Measurements from ENCODE around the gene PCGF6.
A peak's percentile ranks its signal among the peaks of the same experiment; 100 is the strongest.

The PCGF6 gene

DNA sequence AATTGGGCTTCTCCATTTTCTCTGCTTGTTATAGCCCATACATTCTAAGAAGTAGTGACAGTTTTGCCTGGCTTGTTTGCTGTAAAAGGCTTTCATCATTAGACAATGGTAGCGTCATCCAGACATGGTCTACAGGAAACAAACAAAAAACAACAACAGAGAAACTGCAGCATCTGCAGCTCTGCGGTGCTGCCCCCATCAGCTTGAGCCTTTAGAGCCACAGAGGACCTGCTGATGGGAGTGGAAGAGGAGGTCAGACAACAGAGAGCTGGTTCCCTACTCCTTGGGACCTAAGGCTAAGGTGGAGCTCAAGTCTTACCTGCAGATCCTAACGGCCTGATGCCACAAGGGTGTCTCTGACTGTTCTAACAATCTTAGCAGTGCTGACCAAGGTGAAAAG lies 70.9 kb downstream of the PCGF6 start:
- Histone ChIP-seq H3K9ac (ENCODE audit: low read depth, low read length, poor library complexity) (no peak overlapping the region), H2BK15ac (ENCODE audit: low read length) (no peak overlapping the region), H2BK120ac (ENCODE audit: low read depth, low read length) (no peak overlapping the region), H3K36me3 (replicated peaks in 1 of 2; ENCODE audit: control insufficient read depth in 2 of 2, insufficient read depth in 2 of 2, low read length in 2 of 2) (peaks cover 0 to 14% of the 10 kb centered on the region in 2 donors), H3K9me3 (replicated peaks in 1 of 2; ENCODE audit: control insufficient read depth in 2 of 2, insufficient read depth in 1 of 2, low read depth in 1 of 2, low read length in 2 of 2) (peaks cover 0 to 5% of the 10 kb centered on the region in 2 donors), H3K23ac (ENCODE audit: low read depth, low read length, poor library complexity) (no peak overlapping the region), H3K18ac (ENCODE audit: low read length) (no peak overlapping the region), H3K4ac (ENCODE audit: low read length) (no peak overlapping the region), H2AK5ac (ENCODE audit: low read depth, low read length) (no peak overlapping the region), H2BK12ac (ENCODE audit: low read length) (no peak overlapping the region), H3K79me1 (ENCODE audit: low read depth, low read length) (no peaks in the 10 kb centered on the region), H3K27ac (replicated peaks; ENCODE audit: low read length) (no peak overlapping the region), H3K4me2 (ENCODE audit: insufficient read depth, low read length, poor library complexity, severe bottlenecking) (no peak overlapping the region), H3K4me1 (ENCODE audit: control insufficient read depth in 2 of 2, insufficient read depth in 1 of 2, low read depth in 1 of 2, low read length in 2 of 2) (peaks cover 20 to 23% of the 10 kb centered on the region in 2 donors), H2AFZ (ENCODE audit: low read length) (no peak overlapping the region), H3K14ac (ENCODE audit: low read length) (no peak overlapping the region), H3K4me3 (ENCODE audit: low read length in 2 of 2) (no peak overlapping the region), H3K27me3 (ENCODE audit: control insufficient read depth in 3 of 3, insufficient read depth in 3 of 3, low read depth in 1 of 3, low read length in 3 of 3) (peaks cover 13 to 36% (median 17%) of the 10 kb centered on the region in 3 experiments), H2BK5ac (ENCODE audit: low read length) (no peak overlapping the region), H4K8ac (ENCODE audit: low read depth, low read length) (no peak overlapping the region), H4K91ac (ENCODE audit: low read depth, low read length, poor library complexity) (no peak overlapping the region)
- WGBS, 2 donors (ENCODE audit: extremely low coverage in 2 of 2, insufficient read length in 2 of 2, insufficient replicate concordance in 1 of 2) = no CpG with 5 or more reads among the region's 3 CpGs
- DNase-seq (ENCODE audit: low spot score) = no peak

DNA sequence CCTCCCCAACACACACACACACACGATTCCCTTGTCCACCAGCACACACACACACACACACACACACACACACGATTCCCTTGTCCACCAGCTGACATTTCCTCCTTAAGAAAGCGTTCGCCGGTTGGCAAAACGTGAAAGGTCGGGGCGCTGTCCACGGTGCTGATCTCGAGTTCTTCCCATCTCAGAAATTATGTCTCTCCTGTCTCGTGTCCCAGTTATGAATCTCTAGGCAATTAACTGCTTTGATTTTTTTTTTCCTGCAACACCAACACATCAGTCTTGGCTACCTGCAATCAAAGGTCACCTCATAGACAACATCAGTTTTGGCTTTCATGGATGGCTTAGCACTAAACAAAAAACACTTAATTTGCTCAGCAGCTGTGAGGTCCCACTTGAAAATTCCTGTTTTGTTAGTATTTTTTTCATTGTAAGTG lies 72.1 kb downstream of the PCGF6 start:
- H2AFZ ChIP-seq (ENCODE audit: low read length) = no peak overlapping the region
- H3K14ac ChIP-seq (ENCODE audit: low read length) = no peak overlapping the region
- peaks cover 20 to 23% of the 10 kb centered on the region in 2 donors for H3K4me1 ChIP-seq (ENCODE audit: control insufficient read depth in 2 of 2, insufficient read depth in 1 of 2, low read depth in 1 of 2, low read length in 2 of 2)
- H3K9ac ChIP-seq (ENCODE audit: low read depth, low read length, poor library complexity) = no peak overlapping the region
- no peak overlapping the region for H3K4ac ChIP-seq (ENCODE audit: low read length)
- no CpG with 5 or more reads among the region's 11 CpGs for WGBS, 2 donors (ENCODE audit: extremely low coverage in 2 of 2, insufficient read length in 2 of 2, insufficient replicate concordance in 1 of 2)
- H3K79me1 ChIP-seq (ENCODE audit: low read depth, low read length) = no peaks in the 10 kb centered on the region
- H3K27ac ChIP-seq (replicated peaks; ENCODE audit: low read length) = no peak overlapping the region
- H4K8ac ChIP-seq (ENCODE audit: low read depth, low read length) = no peak overlapping the region
- H2BK12ac ChIP-seq (ENCODE audit: low read length) = no peak overlapping the region
- peak overlapping the region in 1 of 2 donors; percentile 67 for H3K4me3 ChIP-seq (ENCODE audit: low read length in 2 of 2)
- H3K18ac ChIP-seq (ENCODE audit: low read length) = no peak overlapping the region
- DNase-seq (ENCODE audit: low spot score) = peak; percentile 75
- no peak overlapping the region for H2BK5ac ChIP-seq (ENCODE audit: low read length)
- H3K27me3 ChIP-seq (ENCODE audit: control insufficient read depth in 3 of 3, insufficient read depth in 3 of 3, low read depth in 1 of 3, low read length in 3 of 3) = peaks cover 13 to 36% (median 17%) of the 10 kb centered on the region in 3 experiments
- H3K36me3 ChIP-seq (replicated peaks in 1 of 2; ENCODE audit: control insufficient read depth in 2 of 2, insufficient read depth in 2 of 2, low read length in 2 of 2) = peaks cover 0 to 14% of the 10 kb centered on the region in 2 donors
- H2BK120ac ChIP-seq (ENCODE audit: low read depth, low read length) = no peak overlapping the region
- peaks cover 0 to 5% of the 10 kb centered on the region in 2 donors for H3K9me3 ChIP-seq (replicated peaks in 1 of 2; ENCODE audit: control insufficient read depth in 2 of 2, insufficient read depth in 1 of 2, low read depth in 1 of 2, low read length in 2 of 2)
- H2AK5ac ChIP-seq (ENCODE audit: low read depth, low read length) = no peak overlapping the region
- H3K23ac ChIP-seq (ENCODE audit: low read depth, low read length, poor library complexity) = no peak overlapping the region
- H4K91ac ChIP-seq (ENCODE audit: low read depth, low read length, poor library complexity) = no peak overlapping the region
- no peak overlapping the region for H2BK15ac ChIP-seq (ENCODE audit: low read length)
- no peak overlapping the region for H3K4me2 ChIP-seq (ENCODE audit: insufficient read depth, low read length, poor library complexity, severe bottlenecking)

DNA sequence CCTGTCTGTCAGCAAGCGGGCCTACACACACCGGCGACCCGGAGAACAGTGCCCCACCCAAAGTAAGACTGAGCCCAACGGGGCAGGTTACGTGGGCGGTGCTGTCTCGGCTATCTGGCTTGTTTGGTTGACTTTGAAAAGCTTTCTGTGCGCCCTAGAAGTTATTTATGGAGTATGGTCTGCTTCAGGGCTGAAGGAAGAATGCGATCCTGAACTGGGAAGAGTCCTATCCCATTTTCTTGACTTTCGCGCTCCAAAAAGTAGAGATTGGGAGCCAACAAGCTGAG lies 72.5 kb downstream of the PCGF6 start:
- H3K79me1 ChIP-seq (ENCODE audit: low read depth, low read length) = no peaks in the 10 kb centered on the region
- no peak overlapping the region for H2BK5ac ChIP-seq (ENCODE audit: low read length)
- H2BK12ac ChIP-seq (ENCODE audit: low read length) = no peak overlapping the region
- no peak overlapping the region for H2BK120ac ChIP-seq (ENCODE audit: low read depth, low read length)
- peak overlapping the region; percentile 64 for H3K9ac ChIP-seq (ENCODE audit: low read depth, low read length, poor library complexity)
- no peak overlapping the region for H2AK5ac ChIP-seq (ENCODE audit: low read depth, low read length)
- peaks cover 20 to 23% of the 10 kb centered on the region in 2 donors for H3K4me1 ChIP-seq (ENCODE audit: control insufficient read depth in 2 of 2, insufficient read depth in 1 of 2, low read depth in 1 of 2, low read length in 2 of 2)
- H3K27ac ChIP-seq (replicated peaks; ENCODE audit: low read length) = no peak overlapping the region
- H3K4me2 ChIP-seq (ENCODE audit: insufficient read depth, low read length, poor library complexity, severe bottlenecking) = no peak overlapping the region
- peaks cover 0 to 5% of the 10 kb centered on the region in 2 donors for H3K9me3 ChIP-seq (replicated peaks in 1 of 2; ENCODE audit: control insufficient read depth in 2 of 2, insufficient read depth in 1 of 2, low read depth in 1 of 2, low read length in 2 of 2)
- H3K14ac ChIP-seq (ENCODE audit: low read length) = no peak overlapping the region
- H2AFZ ChIP-seq (ENCODE audit: low read length) = no peak overlapping the region
- H3K23ac ChIP-seq (ENCODE audit: low read depth, low read length, poor library complexity) = no peak overlapping the region
- peak overlapping the region in 1 of 2 donors; percentile 67 for H3K4me3 ChIP-seq (ENCODE audit: low read length in 2 of 2)
- DNase-seq (ENCODE audit: low spot score) = no peak
- H4K8ac ChIP-seq (ENCODE audit: low read depth, low read length) = no peak overlapping the region
- H4K91ac ChIP-seq (ENCODE audit: low read depth, low read length, poor library complexity) = no peak overlapping the region
- H3K36me3 ChIP-seq (replicated peaks in 1 of 2; ENCODE audit: control insufficient read depth in 2 of 2, insufficient read depth in 2 of 2, low read length in 2 of 2) = peaks cover 0 to 14% of the 10 kb centered on the region in 2 donors
- no peak overlapping the region for H2BK15ac ChIP-seq (ENCODE audit: low read length)
- H3K27me3 ChIP-seq (ENCODE audit: control insufficient read depth in 3 of 3, insufficient read depth in 3 of 3, low read depth in 1 of 3, low read length in 3 of 3) = peaks cover 13 to 36% (median 17%) of the 10 kb centered on the region in 3 experiments
- H3K4ac ChIP-seq (ENCODE audit: low read length) = no peak overlapping the region
- no CpG with 5 or more reads among the region's 12 CpGs for WGBS, 2 donors (ENCODE audit: extremely low coverage in 2 of 2, insufficient read length in 2 of 2, insufficient replicate concordance in 1 of 2)
- no peak overlapping the region for H3K18ac ChIP-seq (ENCODE audit: low read length)

DNA sequence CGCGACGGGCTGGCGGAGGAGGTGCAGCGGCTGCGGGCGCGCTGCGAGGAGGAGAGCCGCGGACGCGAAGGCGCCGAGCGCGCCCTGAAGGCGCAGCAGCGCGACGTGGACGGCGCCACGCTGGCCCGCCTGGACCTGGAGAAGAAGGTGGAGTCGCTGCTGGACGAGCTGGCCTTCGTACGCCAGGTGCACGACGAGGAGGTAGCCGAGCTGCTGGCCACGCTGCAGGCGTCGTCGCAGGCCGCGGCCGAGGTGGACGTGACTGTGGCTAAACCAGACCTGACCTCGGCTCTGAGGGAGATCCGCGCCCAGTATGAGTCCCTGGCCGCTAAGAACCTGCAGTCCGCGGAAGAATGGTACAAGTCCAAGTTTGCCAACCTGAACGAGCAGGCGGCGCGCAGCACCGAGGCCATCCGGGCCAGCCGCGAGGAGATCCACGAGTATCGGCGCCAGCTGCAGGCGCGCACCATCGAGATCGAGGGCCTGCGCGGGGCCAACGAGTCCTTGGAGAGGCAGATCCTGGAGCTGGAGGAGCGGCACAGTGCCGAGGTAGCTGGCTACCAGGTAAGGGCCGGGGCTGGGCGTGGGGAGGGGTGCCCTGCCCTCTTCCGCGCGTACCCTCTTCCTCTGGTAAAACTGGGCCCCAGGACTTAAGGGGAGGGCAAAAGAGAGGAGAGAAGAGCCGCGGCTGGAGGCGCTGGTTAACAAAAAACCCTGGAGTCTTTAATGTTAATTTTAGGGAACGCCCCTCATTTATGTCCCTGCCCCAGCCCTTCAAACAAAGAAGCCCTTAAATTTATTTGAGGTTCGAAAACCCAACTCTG lies 73.0 kb downstream of the PCGF6 start:
- no peak overlapping the region for H2BK12ac ChIP-seq (ENCODE audit: low read length)
- peak overlapping the region; percentile 98 for H2AFZ ChIP-seq (ENCODE audit: low read length)
- peaks cover 20 to 25% of the 10 kb centered on the region in 2 donors for H3K4me1 ChIP-seq (ENCODE audit: control insufficient read depth in 2 of 2, insufficient read depth in 1 of 2, low read depth in 1 of 2, low read length in 2 of 2)
- H3K23ac ChIP-seq (ENCODE audit: low read depth, low read length, poor library complexity) = peak overlapping the region; percentile 37
- H2BK5ac ChIP-seq (ENCODE audit: low read length) = no peak overlapping the region
- peak overlapping the region; percentile 67 to 79 for H3K4me3 ChIP-seq (ENCODE audit: low read length in 2 of 2)
- peak overlapping the region; percentile 86 for H3K9ac ChIP-seq (ENCODE audit: low read depth, low read length, poor library complexity)
- peak overlapping the region; percentile 84 for H3K18ac ChIP-seq (ENCODE audit: low read length)
- peak overlapping the region; percentile 14 for H2AK5ac ChIP-seq (ENCODE audit: low read depth, low read length)
- H4K8ac ChIP-seq (ENCODE audit: low read depth, low read length) = no peak overlapping the region
- peak overlapping the region; percentile 83 for H3K14ac ChIP-seq (ENCODE audit: low read length)
- H3K36me3 ChIP-seq (replicated peaks in 1 of 2; ENCODE audit: control insufficient read depth in 2 of 2, insufficient read depth in 2 of 2, low read length in 2 of 2) = peaks cover 0 to 14% of the 10 kb centered on the region in 2 donors
- no peak overlapping the region for H4K91ac ChIP-seq (ENCODE audit: low read depth, low read length, poor library complexity)
- no CpG with 5 or more reads among the region's 76 CpGs for WGBS, 2 donors (ENCODE audit: extremely low coverage in 2 of 2, insufficient read length in 2 of 2, insufficient replicate concordance in 1 of 2)
- no peak for DNase-seq (ENCODE audit: low spot score)
- peaks cover 13 to 36% (median 17%) of the 10 kb centered on the region in 3 experiments for H3K27me3 ChIP-seq (ENCODE audit: control insufficient read depth in 3 of 3, insufficient read depth in 3 of 3, low read depth in 1 of 3, low read length in 3 of 3)
- peak overlapping the region; percentile 95 for H3K4me2 ChIP-seq (ENCODE audit: insufficient read depth, low read length, poor library complexity, severe bottlenecking)
- no peak overlapping the region for H2BK15ac ChIP-seq (ENCODE audit: low read length)
- H3K27ac ChIP-seq (replicated peaks; ENCODE audit: low read length) = no peak overlapping the region
- H2BK120ac ChIP-seq (ENCODE audit: low read depth, low read length) = no peak overlapping the region
- H3K4ac ChIP-seq (ENCODE audit: low read length) = no peak overlapping the region
- H3K9me3 ChIP-seq (replicated peaks in 1 of 2; ENCODE audit: control insufficient read depth in 2 of 2, insufficient read depth in 1 of 2, low read depth in 1 of 2, low read length in 2 of 2) = peaks cover 0 to 5% of the 10 kb centered on the region in 2 donors
- H3K79me1 ChIP-seq (ENCODE audit: low read depth, low read length) = no peaks in the 10 kb centered on the region

All from neuronal stem cell (in vitro differentiated cells).